Measurements from ENCODE around the gene SLC36A4.
"Not testable (repeated sequence)": the region's sequence is repeated elsewhere in the genome, so short reads cannot be mapped to it uniquely, and the experiment has no call there.

Gene SLC36A4

GRCh38 chr11:93194673-93195291 lies 3.0 kb downstream of the SLC36A4 start:
- no peak for DNase-seq (ENCODE audit: low read depth)

DNA sequence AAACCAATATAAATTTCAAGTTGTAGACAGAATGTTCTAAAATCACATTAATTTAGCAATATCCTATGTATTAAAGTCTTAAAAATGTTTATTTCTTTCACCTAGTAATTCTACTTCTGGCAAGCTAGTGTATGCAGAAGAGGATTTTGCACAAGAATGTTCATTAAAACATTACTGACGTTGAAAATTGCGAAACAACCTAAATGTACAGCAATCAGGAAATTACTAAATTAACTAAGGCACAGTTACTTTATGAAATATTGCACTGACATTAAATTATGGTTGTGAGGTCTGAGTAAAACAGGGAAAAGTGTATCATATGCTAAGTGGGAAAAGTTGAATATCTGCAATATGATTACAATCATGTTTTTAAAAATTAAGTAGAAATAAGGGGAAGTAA lies 4.1 kb downstream of the SLC36A4 start:
- DNase-seq (ENCODE audit: low read depth), result no peak

- DNase-seq (ENCODE audit: low read depth), result no peak
These were observed 5.6 kb downstream of the SLC36A4 start for GRCh38 chr11:93192163-93192562.

GRCh38 chr11:93189462-93189861 lies 8.3 kb downstream of the SLC36A4 start:
- DNase-seq (ENCODE audit: low read depth), result no peak

DNA sequence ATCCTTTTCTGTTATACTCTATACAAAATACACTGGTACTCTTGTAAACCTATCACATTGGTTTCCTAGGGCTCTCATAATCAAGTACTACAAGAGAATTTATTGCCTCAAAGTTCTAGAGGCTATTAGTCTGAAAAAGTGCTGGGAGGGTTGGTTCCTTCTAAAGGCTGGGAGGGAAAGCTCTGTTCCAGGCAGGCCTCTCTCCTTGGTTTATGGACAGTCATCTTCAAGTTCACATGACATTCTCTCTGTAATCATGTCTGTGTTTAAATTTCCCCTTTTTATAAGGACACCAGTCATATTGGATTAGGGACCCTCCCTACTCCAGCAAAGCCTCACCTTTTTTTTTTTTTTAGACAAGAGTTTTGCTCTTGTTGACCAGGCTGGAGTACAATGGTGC lies 9.1 kb downstream of the SLC36A4 start:
- DNase-seq (ENCODE audit: low read depth), result no peak

GRCh38 chr11:93187290-93187689 lies 10.5 kb downstream of the SLC36A4 start:
- DNase-seq (ENCODE audit: low read depth), result no peak

DNA sequence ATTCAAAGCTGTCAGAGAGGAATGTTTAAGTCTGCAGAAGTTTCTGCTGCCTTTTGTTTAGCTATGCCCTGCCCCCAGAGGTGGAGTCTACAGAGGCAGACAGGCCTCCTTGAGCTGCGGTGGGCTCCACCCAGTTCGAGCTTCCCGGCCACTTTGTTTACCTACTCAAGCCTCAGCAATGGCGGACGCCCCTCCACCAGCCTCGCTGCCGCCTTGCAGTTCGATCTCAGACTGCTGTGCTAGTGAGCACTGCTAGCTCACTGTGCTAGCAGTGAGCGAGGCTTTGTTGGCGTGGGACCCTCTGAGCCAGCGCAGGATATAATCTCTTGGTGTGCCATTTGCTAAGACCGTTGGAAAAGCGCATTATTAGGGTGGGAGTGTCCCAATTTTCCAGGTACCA lies 19.9 kb downstream of the SLC36A4 start:
- DNase-seq (ENCODE audit: low read depth), result not testable (repeated sequence)

DNA sequence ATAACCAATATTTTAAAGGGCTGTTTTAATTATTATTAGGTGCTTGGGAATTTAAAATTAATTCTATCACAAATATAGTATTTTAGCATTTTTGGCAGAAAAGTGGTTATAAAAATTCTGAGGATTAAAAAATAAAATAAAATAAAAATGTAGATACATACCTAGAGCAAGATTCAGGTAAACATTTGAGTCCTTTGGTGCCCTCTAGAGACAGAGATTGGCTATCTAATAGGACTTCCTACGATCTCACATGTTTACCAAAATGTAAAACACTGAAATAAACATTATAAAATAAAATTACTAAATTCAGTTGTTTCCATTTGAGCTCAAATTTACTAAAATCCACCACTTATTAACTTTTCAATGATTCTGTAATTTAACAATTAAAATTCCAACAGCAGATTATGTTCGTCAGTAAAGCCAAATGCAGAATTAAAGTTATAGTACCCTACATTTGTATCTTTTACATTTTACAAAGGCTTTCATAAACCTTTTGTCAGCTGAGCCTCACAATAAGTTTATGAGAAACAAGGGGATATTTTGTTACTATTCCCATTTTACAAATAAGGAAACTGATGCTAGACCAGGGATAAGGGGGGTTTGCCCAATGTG lies 27.7 kb downstream of the SLC36A4 start:
- peak; percentile 10 for DNase-seq (ENCODE audit: low read depth)

- no peak for DNase-seq (ENCODE audit: low read depth)
These were observed 28.6 kb downstream of the SLC36A4 start for GRCh38 chr11:93169143-93169542.

- no peak for DNase-seq (ENCODE audit: low read depth)
These were observed 30.9 kb downstream of the SLC36A4 start for GRCh38 chr11:93166862-93167261.

DNA sequence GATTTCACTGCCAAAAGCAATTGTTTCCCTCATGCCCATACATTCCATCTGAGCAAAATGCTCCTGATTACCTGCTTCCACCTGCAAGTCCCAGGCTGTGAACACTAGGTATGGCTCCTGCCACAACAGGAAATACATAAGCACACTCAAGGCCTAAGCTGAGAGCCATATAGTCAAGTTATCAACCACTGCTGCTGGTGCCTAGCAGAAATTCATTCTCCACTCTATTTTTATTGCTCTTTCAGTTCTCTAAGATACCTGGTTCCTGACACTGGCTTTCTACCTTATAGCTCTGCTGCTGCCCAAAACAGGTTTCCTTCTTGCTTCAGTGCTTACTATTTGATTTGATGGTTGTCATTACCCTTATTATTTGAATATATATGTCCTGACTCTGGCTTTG lies 31.6 kb downstream of the SLC36A4 start:
- DNase-seq (ENCODE audit: low read depth), result no peak

DNA sequence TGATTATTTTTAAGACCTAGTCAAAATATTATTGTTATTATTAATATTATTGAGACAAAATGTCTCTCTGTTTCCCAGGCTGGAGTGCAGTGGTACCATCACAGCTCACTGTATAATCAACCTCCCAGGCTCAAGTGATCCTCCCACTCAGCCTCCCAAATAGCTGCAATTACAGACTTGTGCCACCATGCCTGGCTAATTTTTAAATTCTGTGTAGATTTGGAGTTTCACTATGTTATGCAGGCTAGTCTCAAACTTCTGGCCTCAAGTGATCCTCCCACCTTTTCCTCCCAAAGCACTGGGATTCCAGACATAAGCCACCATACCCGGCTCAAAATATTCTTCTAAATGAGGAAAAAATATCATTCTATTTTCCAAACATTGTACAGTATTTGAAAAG lies 37.0 kb downstream of the SLC36A4 start:
- DNase-seq (ENCODE audit: low read depth), result no peak

GRCh38 chr11:93160156-93160555 lies 37.6 kb downstream of the SLC36A4 start:
- DNase-seq (ENCODE audit: low read depth), result no peak

DNA sequence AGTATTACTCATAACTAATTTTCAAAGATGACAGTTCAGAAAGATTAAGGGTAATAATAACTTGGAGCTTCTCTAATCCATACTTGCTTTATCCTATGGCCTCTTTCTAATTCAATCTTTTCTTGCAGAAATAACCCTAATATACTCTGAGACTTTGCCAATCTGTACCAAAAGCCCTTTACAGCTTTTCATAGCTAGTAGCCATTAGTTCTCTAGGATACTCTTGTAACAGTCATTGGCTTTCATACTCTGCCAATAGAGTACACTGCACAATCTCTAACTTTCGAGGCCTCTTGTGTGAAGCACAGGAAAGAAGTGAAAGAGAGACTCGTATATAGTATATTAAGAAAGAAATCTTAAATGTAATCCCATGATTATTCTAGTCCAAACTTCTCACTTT lies 38.1 kb downstream of the SLC36A4 start:
- no peak for DNase-seq (ENCODE audit: low read depth)

DNA sequence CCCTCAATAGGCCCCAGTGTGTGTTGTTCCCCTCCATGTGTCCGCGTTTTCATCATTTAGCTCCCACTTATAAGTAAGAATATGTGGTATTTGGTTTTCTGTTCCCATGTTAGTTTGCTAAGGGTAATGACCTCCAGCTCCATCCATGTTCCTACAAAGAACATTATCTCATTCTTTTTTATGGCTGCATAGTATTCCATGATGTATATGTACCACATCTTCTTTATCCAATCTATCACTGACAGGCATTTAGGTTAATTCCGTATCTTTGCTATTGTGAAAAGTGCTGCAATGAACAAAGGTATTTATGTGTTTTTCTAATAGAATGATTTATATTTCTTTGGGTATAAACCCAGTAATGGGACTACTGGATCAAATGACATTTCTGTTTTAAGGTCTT lies 42.1 kb downstream of the SLC36A4 start:
- DNase-seq (ENCODE audit: low read depth), result no peak

DNA sequence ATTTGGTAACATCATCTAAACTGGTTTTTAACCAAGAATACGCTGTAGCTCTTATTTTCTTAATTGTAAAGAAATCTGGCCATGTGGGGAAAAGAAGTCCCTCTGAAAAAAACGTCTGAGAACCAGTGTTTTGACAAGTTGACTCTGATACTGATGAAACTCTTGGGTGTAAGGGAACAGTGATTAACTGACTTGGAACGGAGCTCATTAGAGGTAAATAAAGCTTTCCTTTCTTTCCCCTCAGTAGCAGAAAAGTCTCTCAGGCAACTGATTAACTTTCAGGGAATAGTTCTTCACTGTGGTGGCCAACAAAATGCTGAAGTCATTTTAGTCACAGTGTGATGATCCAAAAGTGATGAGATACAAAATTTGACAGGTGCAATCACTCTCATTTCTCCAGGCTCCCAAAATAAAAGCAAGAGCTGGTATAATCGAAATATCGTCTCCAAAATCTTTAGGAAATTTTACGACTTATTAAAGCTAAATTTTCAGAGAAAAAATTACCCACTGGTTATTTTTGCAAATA lies 52.3 kb downstream of the SLC36A4 start:
- no peak for DNase-seq (ENCODE audit: low read depth)

- DNase-seq (ENCODE audit: low read depth), result no peak
These were observed 54.0 kb downstream of the SLC36A4 start for GRCh38 chr11:93143800-93144199.

DNA sequence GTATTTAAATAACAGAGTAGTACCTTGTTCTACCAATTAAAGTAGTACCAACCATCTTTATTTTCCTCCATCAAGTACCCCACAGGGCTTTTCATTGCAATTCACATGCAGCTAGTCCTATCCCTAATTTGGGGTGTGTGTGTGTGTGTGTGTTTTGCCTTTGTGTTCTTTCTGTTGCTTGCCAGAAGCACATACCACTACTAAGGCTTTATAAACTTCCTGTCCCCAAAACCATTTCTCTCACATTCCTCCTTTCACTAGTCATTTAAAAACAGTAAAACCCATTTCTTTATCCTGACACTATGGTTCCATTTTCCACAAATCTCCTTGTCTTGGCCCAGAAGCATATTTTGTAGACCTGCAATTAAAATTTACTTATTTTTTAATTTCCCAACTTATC lies 54.6 kb downstream of the SLC36A4 start:
- DNase-seq (ENCODE audit: low read depth), result no peak

GRCh38 chr11:93133488-93134109 lies 64.2 kb downstream of the SLC36A4 start:
- DNase-seq (ENCODE audit: low read depth), result peak; percentile 5

DNA sequence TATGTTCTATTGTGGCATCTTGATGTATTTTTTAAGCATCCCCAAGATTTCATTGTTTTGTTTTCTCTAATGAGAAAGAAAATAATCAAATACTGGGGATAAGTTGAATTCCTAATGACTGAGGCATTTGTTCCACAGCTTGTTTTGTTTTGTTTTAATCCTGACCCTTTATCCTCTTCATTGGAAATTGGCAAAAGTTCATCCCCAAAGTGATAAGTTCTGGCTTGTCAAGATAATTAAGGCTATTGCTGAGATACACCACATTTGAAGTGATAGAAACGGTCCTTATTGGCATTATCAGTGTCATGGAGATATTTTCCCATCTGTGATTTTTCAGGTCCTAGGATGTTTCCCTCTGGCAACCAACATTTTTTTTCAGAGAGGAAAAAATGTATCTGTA lies 65.0 kb downstream of the SLC36A4 start:
- DNase-seq (ENCODE audit: low read depth), result no peak

- no peak for DNase-seq (ENCODE audit: low read depth)
These were observed 66.1 kb downstream of the SLC36A4 start for GRCh38 chr11:93131709-93132108.

DNA sequence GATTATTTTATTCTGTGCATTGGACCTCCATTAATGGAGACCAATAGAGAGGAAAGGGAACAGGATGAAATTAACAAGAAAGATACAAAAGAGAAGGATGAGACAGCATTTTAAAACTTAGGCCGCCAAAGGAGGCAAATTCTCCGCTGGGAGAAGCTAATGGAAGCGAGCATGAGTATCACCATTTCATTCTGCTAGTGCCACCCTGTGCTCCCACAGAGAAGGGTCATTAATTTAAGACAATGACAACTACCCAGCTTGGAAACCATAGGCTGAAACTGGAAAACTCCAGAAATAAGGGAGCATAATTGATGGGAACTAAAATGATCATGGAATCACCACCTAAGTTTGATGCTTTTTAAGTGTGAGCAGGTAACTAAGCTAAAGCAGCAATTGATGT lies 69.2 kb downstream of the SLC36A4 start:
- no peak for DNase-seq (ENCODE audit: low read depth)

DNA sequence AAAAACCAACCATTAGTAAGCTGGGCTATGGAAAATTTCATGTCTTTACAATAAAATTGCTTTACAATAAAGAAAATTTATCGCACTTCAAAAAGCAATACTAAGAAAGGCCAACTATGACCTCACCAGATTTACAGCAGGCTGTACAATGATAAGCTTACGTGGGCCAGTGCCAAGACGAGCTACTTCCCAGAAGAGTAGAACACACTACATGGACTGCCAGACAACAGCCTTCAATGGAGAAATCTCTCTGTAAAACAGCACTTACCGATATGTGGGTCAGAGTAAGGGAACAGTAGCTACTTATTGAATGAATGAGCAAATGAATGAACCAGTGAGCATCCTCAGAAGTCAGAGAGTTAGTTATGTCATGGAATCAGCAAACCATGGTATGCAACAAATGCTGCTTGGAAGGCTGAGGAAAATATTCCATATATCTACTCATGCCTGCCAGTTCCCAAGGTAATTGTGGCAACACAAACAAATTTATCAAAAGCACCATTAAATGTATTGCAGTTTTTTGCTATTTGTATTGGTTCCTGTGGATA lies 74.4 kb downstream of the SLC36A4 start:
- no peak for DNase-seq (ENCODE audit: low read depth)

Data from HS-5 (cell line).